Endothelial cell (in vitro differentiated cells): ENCODE measurements around the gene SPON1. TPM values are rescaled to one million over a fixed set of nuclear protein-coding genes. Genes with fewer than 3 reads are reported as not detected.
A peak's percentile ranks its signal among the peaks of the same experiment; 100 is the strongest.
"Not testable (repeated sequence)": the region's sequence is repeated elsewhere in the genome, so short reads cannot be mapped to it uniquely, and the experiment has no call there.

Experiments used
- DNase-seq: peaks from one replicate; pipeline ENCODE4 v3.0.0; 2021; ENCODE audit warnings: low spot score
- H3K27ac Mint-ChIP-seq: one replicate; pipeline ENCODE4 v1.8.0; 2021; ENCODE audit warnings: mixed read lengths, inconsistent platforms; ENCODE audit not compliant: unreplicated experiment
- H3K27me3 Mint-ChIP-seq: one replicate; pipeline ENCODE4 v1.8.0; 2021; ENCODE audit warnings: mild to moderate bottlenecking, moderate library complexity, mixed read lengths, inconsistent platforms; ENCODE audit not compliant: unreplicated experiment
- H3K36me3 Mint-ChIP-seq: one replicate; pipeline ENCODE4 v1.8.0; 2021; ENCODE audit warnings: mild to moderate bottlenecking, low read depth, mixed read lengths, inconsistent platforms; ENCODE audit not compliant: unreplicated experiment
- H3K4me1 Mint-ChIP-seq: one replicate; pipeline ENCODE4 v1.8.0; 2021; ENCODE audit warnings: mild to moderate bottlenecking, mixed read lengths, inconsistent platforms; ENCODE audit not compliant: unreplicated experiment
- H3K4me3 Mint-ChIP-seq: one replicate; pipeline ENCODE4 v1.8.0; 2021; ENCODE audit warnings: mild to moderate bottlenecking, mixed read lengths, inconsistent platforms; ENCODE audit not compliant: unreplicated experiment
- H3K9me3 Mint-ChIP-seq: one replicate; pipeline ENCODE4 v1.8.0; 2021; ENCODE audit warnings: mixed read lengths, inconsistent platforms; ENCODE audit not compliant: unreplicated experiment
- total RNA-seq: library from RNA; stranded (reverse); fragmentation: NEBNext Ultra II Directional; extraction: Animal tissue kit (Norgen Biotek cat#: 25700); gene quantifications from one replicate; pipeline ENCODE4 v1.2.1, GENCODE V29; 2021; ENCODE audit not compliant: unreplicated experiment
- TF ChIP-seq, protein P1 (sequence below): fragments of 200-600 bp; sonication (generic); IDR thresholded peaks from one replicate; pipeline ENCODE4 v1.5.0; 2021; ENCODE audit warnings: antibody characterized with exemption; ENCODE audit not compliant: unreplicated experiment

Gene SPON1
- total RNA-seq, 1 donor from 2014 or later = 120 TPM

DNA sequence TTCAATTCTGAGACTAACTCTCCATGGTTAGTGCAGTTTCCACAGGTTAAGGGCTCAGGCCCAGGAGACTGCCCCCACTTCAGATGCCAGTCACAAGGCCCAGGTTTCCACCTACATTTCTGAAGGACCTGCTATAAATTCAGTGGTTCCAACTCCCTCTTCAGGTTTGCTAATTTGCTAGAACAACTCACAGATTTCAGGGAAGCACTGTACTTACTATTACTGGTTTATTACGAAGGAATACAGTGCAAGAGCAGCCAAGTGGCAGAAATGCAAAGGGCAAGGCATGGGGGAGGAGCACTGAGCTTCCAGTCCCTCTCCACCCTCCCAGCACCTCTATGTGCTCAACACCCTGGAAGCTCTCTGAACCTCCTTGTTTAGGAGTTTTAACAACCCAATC lies 39.3 kb upstream of the SPON1 start:
- no peak for DNase-seq

DNA sequence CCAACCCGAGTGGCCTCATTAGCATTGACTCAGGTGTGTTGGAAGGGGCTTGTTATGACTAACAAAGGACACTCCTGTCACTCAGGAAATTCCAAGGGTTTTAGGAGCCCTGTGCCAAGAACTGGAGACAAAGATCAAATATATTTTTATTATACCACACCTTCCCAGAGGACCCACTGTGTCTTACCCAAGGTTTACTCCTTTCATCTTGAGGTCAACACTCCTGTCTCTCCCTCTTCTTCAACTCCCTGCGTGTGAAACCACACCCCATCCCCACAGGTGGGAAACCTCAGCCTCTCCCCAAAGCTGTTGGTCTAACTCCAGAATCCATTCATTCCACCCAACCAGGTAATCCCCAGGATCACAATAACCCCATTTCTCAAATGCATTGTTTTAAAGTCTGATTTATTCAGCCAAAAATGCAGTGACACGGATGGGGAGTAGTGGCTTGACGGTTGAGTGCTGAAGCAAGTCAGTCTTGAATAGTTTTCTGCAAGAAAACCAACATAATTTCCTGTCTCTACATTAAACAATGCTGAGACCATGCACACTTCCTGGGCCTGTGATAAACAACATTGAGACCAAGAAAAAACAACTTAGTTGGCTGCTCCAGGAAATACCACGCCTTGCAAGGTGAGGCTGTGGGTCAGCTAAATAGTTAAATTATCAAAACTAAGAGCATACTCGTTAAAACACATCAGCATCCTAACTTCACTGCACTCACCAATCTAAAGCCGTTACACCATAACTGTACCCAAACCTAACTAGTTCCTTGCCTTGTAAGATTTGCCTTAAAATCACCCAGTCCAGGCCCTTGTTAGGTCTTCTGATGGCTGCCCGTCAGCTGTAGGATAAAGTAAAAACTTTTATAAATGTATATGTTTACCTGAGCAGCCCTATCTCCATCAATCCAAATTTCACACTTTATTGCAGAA lies 38.5 kb upstream of the SPON1 start:
- Mint-ChIP-seq H3K36me3 (no peaks in the 10 kb centered on the region), H3K4me3 (peak overlapping the region; percentile 72), H3K27me3 (peaks cover 3% of the 10 kb centered on the region), H3K4me1 (peaks cover 27% of the 10 kb centered on the region), H3K27ac (peak overlapping the region; percentile 80), H3K9me3 (no peaks in the 10 kb centered on the region)
- DNase-seq = no peak
- TF ChIP-seq, protein P1, sequence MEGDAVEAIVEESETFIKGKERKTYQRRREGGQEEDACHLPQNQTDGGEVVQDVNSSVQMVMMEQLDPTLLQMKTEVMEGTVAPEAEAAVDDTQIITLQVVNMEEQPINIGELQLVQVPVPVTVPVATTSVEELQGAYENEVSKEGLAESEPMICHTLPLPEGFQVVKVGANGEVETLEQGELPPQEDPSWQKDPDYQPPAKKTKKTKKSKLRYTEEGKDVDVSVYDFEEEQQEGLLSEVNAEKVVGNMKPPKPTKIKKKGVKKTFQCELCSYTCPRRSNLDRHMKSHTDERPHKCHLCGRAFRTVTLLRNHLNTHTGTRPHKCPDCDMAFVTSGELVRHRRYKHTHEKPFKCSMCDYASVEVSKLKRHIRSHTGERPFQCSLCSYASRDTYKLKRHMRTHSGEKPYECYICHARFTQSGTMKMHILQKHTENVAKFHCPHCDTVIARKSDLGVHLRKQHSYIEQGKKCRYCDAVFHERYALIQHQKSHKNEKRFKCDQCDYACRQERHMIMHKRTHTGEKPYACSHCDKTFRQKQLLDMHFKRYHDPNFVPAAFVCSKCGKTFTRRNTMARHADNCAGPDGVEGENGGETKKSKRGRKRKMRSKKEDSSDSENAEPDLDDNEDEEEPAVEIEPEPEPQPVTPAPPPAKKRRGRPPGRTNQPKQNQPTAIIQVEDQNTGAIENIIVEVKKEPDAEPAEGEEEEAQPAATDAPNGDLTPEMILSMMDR = no peak

More for the DNA sequence above, 39.3 kb upstream of the SPON1 start:
- H3K4me1 Mint-ChIP-seq = peaks cover 23% of the 10 kb centered on the region
- H3K36me3 Mint-ChIP-seq = no peaks in the 10 kb centered on the region
- TF ChIP-seq, protein P1 = no peak
- peaks cover 3% of the 10 kb centered on the region for H3K27me3 Mint-ChIP-seq
- no peaks in the 10 kb centered on the region for H3K9me3 Mint-ChIP-seq
- H3K27ac Mint-ChIP-seq = no peak overlapping the region
- no peak overlapping the region for H3K4me3 Mint-ChIP-seq

DNA sequence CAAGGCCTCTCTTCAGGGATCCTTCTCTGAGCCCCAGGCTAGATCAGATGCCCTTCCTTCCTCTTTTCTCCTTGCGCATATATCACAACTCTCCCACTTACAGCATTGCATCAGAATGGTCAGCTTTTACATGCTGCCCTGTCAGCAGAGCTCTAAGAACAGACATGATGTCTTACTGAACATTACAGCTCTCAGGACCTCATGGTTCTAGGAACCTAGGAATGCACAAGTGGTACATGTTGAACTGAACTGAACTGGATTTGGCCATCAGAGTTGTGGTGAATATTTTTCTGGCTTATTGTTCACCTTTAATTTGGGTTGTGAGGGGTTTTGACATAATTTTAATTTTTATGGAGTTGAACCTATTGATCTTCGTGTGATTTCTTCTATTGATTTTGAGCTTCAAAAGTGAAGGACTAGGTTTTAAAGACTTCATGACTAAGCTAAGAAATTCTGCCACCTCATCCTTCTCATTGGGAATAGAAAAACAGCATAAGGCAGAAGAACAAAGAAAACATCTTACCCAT lies 37.7 kb upstream of the SPON1 start:
- Mint-ChIP-seq H3K4me1 (peaks cover 31% of the 10 kb centered on the region), H3K27ac (no peak overlapping the region), H3K36me3 (no peaks in the 10 kb centered on the region), H3K27me3 (peaks cover 3% of the 10 kb centered on the region), H3K9me3 (no peaks in the 10 kb centered on the region), H3K4me3 (no peak overlapping the region)
- DNase-seq = no peak
- TF ChIP-seq, protein P1 = no peak

DNA sequence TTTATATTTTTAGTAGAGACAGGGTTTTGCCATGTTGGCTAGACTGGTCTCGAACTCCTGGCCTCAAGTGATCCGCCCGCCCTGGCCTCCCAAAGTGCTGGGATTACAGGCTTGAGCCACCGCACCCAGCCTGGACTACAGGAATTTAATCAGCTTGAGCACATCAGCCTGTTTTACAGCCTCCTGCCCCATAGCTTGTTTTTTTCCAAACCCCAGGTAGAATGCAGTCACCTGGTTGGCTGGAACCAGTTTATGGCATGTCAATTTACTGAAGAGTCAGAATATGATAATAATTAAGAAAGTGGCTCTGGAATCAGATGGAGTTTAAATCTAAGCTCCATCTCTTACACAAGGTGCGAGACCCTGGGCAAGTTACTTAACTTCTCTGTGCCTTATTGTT lies 36.2 kb upstream of the SPON1 start:
- not testable (repeated sequence) for H3K27ac Mint-ChIP-seq, DNase-seq, H3K9me3 Mint-ChIP-seq, H3K36me3 Mint-ChIP-seq, H3K27me3 Mint-ChIP-seq, H3K4me3 Mint-ChIP-seq
- peaks cover 31% of the 10 kb centered on the region for H3K4me1 Mint-ChIP-seq

DNA sequence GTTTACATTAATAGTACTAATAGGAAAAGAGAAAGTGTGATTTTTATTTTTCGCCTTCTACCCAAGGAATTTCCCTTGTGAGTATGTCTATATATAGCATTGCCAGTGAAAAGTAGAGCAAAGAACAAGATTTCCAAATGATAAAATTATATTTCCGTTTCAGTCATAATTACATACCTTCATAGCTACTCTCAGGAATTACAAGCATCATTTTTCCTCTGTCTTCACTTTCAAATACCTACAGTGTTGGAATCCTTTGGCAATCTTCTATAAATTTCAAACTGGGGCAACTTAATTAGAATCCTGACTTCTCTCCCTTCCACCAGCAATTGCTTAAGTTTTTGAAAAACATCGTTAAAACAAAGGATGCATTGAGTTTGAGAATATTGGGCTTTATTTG lies 35.5 kb upstream of the SPON1 start:
- Mint-ChIP-seq H3K36me3 (no peaks in the 10 kb centered on the region), H3K9me3 (no peaks in the 10 kb centered on the region), H3K27me3 (peaks cover 3% of the 10 kb centered on the region), H3K27ac (no peak overlapping the region), H3K4me1 (peaks cover 31% of the 10 kb centered on the region), H3K4me3 (no peak overlapping the region)
- TF ChIP-seq, protein P1 = no peak
- no peak for DNase-seq
